Stimulated activated CD4-positive, alpha-beta T cell treated with anti-CD3 and anti-CD28 coated beads, Interleukin-1b, Interleukin-23, amount 100 ng/mL, for 48 hours (primary cell): ENCODE measurements around the gene KEL.

Experiments
- DNase-seq: peaks from one replicate; pipeline ENCODE4 v3.0.0-alpha.2; 2020

The KEL gene

GRCh38 chr7:142896741-142897379 is 65.3 kb downstream of the KEL start:
- no peak for DNase-seq

DNA sequence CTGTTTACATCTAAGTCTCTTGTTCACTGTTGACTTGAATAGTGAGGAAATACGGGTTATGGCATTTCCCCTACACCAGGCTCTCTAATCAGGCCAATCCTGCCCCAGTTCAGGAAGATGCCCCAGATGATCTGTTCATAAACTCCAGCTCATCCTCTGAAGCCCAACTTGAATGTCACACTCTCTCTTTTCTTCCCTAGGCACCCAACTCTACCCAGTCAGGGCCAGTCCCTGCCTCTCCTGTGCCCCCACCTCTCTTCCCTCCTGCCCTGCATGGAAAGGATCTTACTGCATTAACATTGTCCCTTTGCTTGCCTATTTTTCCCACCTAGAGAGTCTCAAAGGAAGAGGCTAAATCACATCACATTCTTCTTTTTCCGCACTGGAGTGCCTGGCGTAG is 66.0 kb downstream of the KEL start:
- DNase-seq: no peak

- DNase-seq: no peak
These were observed 67.1 kb downstream of the KEL start for GRCh38 chr7:142894985-142895593.

GRCh38 chr7:142894112-142894984 is 67.8 kb downstream of the KEL start:
- no peak for DNase-seq

- DNase-seq: no peak
These were observed 69.2 kb downstream of the KEL start for GRCh38 chr7:142892951-142893350.

GRCh38 chr7:142891490-142892082 is 70.6 kb downstream of the KEL start:
- DNase-seq: no peak
